GM19324 (cell line): Measurements from ENCODE around the gene FBXO41.

Experiments
- ATAC-seq: cut with Tn5 transposase; IDR thresholded peaks from one replicate; pipeline ENCODE4 v1.9.1; 2021; ENCODE audit warnings: mild to moderate bottlenecking, moderate library complexity; ENCODE audit not compliant: unreplicated experiment, low FRiP score

The FBXO41 gene

DNA sequence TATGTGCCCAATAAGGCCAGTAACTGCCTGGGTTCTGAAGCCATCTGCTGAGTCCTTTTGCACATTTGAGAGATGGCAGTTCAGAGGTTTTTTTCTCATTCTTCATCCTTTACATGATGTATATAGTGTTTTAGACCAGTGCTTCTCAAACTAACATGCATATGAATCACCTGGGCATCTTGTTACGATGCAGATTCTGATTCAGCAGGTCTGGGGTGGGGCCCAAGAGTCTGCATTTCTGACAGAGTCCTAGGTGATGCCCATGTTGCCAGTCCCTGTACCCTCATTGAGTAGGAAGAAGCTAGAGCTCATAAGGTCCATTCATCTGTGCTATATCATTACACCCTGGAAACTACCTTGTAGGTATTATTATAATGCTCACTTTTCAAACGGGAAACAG is 66.5 kb downstream of the FBXO41 start:
- no peak for ATAC-seq

DNA sequence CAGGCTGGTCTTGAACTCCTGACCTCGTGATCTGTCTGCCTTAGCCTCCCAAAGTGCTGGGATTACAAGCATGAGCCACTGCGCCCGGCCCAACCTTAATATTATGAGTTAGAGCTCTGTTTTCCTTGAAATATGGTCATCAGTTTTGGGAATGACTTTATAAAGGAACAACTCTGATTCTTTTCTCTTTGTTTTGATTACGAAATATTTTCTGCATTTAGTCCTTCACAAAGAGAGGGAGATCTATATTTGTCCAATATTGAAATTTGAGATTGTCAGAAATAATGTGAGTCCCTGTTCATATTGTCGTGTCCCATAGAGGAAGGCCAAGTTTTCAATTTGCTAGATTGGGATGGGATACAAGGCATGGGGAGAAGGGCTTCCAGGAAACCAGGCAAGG is 67.1 kb downstream of the FBXO41 start:
- ATAC-seq, result no peak

DNA sequence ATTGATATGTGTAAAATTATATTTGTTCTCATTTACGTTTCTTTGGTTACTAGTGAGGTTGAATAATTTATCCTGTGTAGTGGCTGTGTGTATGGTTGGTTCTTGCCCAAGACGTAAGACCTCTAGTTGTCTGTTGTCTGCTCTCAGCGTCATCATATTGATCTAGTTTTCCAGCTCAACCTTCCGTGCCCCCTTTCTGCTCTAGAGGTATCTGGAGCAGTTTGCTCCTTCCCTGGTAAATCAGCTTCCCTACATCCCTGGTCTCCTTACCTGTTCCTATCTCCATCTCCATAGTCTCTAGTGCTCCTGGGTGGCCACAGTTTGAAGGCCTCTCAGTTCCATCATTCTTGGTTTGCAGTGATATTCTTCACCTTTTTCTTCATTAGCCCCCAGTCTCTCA is 69.0 kb downstream of the FBXO41 start:
- ATAC-seq, result no peak

- peak; percentile 90 for ATAC-seq
Observed at GRCh38 chr2:73214120-73215035, 69.9 kb downstream of the FBXO41 start, which contains the start of gene SMYD5. Gene SMYD5 (plus strand): TSS chr2:73214245. CDS start chr2:73214267, 22 bp downstream.

GRCh38 chr2:73212448-73213176 is 71.7 kb downstream of the FBXO41 start:
- ATAC-seq, result no peak

GRCh38 chr2:73212098-73212447 is 72.2 kb downstream of the FBXO41 start:
- no peak for ATAC-seq

DNA sequence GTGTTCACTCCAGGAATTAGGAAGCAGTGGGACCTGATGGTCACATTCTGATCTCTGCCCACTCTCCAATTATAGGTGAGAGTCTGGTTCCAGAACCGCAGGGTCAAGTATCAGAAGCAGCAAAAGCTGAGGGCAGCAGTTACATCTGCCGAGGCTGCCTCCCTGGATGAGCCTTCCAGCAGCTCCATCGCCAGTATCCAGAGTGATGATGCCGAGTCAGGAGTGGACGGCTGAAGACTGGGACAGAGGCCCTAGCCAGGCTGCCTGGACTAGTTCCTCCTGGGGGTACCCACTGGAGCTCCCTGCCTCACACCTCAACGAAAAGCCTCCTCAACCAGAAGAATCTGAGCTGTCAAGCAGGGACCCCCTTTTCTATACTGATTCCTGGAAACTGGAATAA is 73.6 kb downstream of the FBXO41 start:
- ATAC-seq, result no peak

DNA sequence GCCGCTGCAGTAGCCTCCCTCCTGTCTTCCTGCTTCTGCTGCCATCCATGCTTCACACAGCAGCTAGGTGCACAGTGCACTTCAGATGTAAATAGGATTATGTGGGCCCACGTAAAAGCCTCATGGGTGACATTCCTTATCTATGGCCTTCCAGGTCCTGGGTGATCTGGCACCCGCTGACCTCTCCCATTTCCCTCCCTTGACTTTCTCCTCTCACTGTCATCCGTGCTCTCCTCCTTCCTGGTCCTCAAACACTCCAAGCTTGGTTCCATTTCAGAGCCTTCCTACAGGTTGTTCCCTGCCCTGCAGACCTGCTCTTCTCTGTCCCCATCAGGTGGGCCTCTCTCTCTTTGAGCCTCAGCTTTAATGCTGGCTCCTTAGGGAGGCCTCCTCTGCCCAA is 74.3 kb downstream of the FBXO41 start:
- ATAC-seq, result no peak

DNA sequence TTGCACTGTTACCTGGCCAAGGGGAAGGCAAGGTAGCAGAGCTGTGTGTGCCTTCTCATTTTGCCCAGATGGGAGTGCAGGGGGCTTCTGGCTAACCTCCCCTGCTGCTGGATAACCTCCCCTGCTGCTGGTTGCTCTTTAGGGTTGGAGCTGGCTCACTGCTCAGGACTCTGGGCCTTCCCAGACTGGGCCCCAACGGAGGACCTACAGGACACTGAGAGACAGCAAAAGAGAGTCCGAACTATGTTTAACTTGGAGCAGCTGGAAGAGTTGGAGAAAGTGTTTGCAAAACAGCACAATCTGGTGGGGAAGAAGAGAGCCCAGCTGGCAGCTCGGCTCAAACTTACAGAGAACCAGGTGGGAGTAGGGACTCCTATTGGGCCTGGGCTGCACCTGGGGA is 76.0 kb downstream of the FBXO41 start:
- ATAC-seq, result no peak

- ATAC-seq, result no peak
Observed at GRCh38 chr2:73205611-73206010, 78.7 kb downstream of the FBXO41 start.
